Measurements from ENCODE around the gene RASGEF1B. TPM values are rescaled to one million over a fixed set of nuclear protein-coding genes. Genes with fewer than 3 reads are reported as not detected.
"Not testable (repeated sequence)": the region's sequence is repeated elsewhere in the genome, so short reads cannot be mapped to it uniquely, and the experiment has no call there.

Gene RASGEF1B
- total RNA-seq, 2 experiments from 2014 or later = 6.5 to 6.7 TPM

DNA sequence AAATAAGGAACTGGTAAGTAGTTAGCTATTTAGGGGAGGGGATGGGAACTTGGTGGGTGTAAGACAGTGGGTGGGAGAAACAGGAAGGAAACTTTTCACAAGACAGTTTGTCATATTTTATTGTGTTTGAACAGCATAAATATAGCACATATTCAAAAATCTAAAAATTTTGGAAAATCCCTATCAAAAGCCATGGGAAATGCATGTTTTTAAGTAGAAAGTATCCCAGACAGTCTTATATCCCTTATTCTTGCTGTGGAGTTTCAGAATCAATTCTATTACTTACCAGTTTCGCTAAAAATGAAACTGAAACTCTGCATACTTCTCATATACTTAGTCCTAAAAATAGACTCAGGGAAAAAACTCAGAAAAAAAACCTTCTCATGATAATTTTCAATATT, 22.3 kb upstream of the RASGEF1B start:
- CTCF ChIA-PET = no interaction called here
- Mint-ChIP-seq H3K27me3 (ENCODE audit: low read depth) (no peaks in the 10 kb centered on the region), H3K36me3 (ENCODE audit: low read depth) (peaks cover 9% of the 10 kb centered on the region), H3K4me1 (ENCODE audit: low read depth) (peaks cover 46% of the 10 kb centered on the region), H3K9me3 (peaks cover 20% of the 10 kb centered on the region), H3K27ac (peak overlapping the region; percentile 30), H3K4me3 (no peak overlapping the region)
- DNase-seq = no peak
- intact Hi-C loops (cut with micrococcal nuclease) = loop anchor here (5.0 to 10.0 kb wide), 4 partner anchors 952 to 1861 kb away; partner anchors contain the start of gene THAP9

DNA sequence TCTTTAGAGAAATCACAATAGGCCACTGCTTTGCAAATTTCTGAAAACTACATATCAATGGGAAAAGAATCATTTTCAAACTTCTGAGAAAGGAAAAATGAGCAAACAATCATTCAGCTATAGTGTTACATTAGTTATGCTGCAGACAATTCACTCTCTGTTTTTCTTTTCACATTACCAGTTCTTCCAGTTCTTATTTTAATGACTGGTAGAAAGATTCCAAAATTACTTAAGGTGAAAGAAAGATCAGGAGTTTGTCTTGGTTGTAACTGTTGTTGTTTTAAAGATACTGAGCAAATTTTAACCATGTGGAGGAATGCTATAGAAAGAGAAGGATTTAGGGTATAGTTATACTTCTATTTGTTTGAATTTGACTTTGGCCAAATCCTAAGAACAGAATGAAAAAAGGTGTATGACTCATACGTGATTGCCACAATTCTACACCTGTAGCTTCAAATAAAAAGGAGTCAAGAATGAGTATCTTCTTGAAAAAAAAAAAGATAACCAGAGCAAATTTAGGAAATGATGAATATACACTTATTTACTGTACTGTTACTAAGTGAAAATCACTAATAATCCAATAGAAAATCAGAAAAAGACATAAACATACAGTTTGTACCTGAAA, 21.0 kb upstream of the RASGEF1B start:
- Mint-ChIP-seq H3K9me3 (peaks cover 24% of the 10 kb centered on the region), H3K27ac (no peak overlapping the region), H3K4me1 (ENCODE audit: low read depth) (peaks cover 53% of the 10 kb centered on the region)

DNA sequence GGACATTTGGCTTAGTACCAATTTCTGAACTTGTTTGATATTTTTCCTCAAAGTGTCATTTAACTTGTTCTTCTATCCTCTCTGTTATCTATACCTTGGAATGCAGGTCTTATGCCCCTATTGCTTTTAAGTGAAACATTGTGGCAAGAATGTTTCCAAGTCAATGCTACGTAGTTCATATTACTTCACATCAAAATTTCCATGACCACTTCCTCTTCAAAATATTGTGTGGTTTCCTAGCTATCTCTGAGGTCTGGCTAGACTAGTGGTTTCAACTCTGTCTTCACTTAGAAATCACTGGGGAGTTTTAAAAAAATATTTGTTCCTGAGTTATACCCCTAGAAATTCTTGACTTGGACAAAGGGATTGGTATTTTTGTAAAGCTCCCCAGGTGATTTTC, 20.2 kb upstream of the RASGEF1B start:
- Mint-ChIP-seq H3K4me1 (ENCODE audit: low read depth) (peaks cover 53% of the 10 kb centered on the region), H3K27me3 (ENCODE audit: low read depth) (no peaks in the 10 kb centered on the region), H3K27ac (peak overlapping the region; percentile 65), H3K9me3 (peaks cover 24% of the 10 kb centered on the region), H3K4me3 (no peak overlapping the region), H3K36me3 (ENCODE audit: low read depth) (peaks cover 12% of the 10 kb centered on the region)
- intact Hi-C loops (cut with micrococcal nuclease) = loop anchor here (1.0 to 10.0 kb wide), 8 partner anchors 13 to 1863 kb away; partner anchors contain the start of gene THAP9
- no peak for DNase-seq
- CTCF ChIA-PET = interaction anchor here (0.7 to 1.4 kb wide), 3 partner anchors 21 to 160 kb away, joined by 3 to 6 read pairs (median 3); partner anchors contain the start of gene RASGEF1B

More for the DNA sequence above, 21.0 kb upstream of the RASGEF1B start:
- no peaks in the 10 kb centered on the region for H3K27me3 Mint-ChIP-seq (ENCODE audit: low read depth)
- CTCF ChIA-PET = interaction anchor here (0.7 to 1.4 kb wide), 3 partner anchors 13 to 159 kb away, joined by 3 to 6 read pairs (median 3); partner anchors contain the start of gene RASGEF1B
- H3K4me3 Mint-ChIP-seq = no peak overlapping the region
- intact Hi-C loops (cut with micrococcal nuclease) = loop anchor here (1.0 to 10.0 kb wide), 7 partner anchors 20 to 1862 kb away; partner anchors contain the start of gene THAP9
- H3K36me3 Mint-ChIP-seq (ENCODE audit: low read depth) = peaks cover 12% of the 10 kb centered on the region
- no peak for DNase-seq

DNA sequence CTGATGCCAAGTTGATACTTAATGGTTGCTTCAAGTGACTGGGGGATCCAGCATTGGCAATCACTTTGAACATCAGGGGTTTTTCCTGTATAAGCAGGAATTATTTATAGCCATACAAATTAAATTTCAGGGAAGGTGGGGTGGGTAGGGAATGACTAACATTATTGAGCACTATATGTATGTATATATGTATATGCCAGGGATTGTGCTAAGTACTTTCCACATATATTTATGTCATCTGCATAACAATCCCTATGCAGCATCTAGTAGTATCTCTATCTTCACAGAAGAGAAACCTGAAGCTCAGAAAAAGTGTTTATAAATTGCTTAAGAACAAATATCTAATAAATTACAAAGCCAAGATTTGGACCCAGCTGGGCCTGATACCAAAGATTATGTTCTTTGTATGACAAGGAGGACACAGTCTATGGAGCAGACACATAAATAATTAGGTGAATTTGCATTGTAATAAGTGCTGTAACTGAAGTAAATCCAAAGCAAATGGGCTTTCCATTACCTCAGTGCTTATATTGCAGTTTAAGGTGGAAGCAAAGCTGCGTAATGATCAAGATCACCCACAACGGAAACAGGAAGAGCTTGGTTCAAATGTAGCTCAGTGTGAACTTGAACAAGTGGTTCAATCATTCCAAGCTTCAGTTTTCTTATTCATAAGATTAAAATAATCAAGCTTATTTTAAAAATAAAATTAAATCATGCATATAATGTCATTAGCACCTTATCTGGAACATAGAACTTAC, 18.9 kb upstream of the RASGEF1B start:
- Mint-ChIP-seq H3K4me1 (ENCODE audit: low read depth) (peaks cover 54% of the 10 kb centered on the region), H3K4me3 (no peak overlapping the region), H3K27me3 (ENCODE audit: low read depth) (no peaks in the 10 kb centered on the region), H3K27ac (peak overlapping the region; percentile 24), H3K9me3 (peaks cover 24% of the 10 kb centered on the region), H3K36me3 (ENCODE audit: low read depth) (peaks cover 12% of the 10 kb centered on the region)
- DNase-seq = no peak
- intact Hi-C loops (cut with micrococcal nuclease) = loop anchor here (2.0 to 10.0 kb wide), 5 partner anchors 14 to 1864 kb away; partner anchors contain the start of gene THAP9
- CTCF ChIA-PET = interaction anchor here (0.8 kb wide), 1 partner anchor 15 kb away, joined by 3 read pairs; no protein-coding TSS in a partner anchor

DNA sequence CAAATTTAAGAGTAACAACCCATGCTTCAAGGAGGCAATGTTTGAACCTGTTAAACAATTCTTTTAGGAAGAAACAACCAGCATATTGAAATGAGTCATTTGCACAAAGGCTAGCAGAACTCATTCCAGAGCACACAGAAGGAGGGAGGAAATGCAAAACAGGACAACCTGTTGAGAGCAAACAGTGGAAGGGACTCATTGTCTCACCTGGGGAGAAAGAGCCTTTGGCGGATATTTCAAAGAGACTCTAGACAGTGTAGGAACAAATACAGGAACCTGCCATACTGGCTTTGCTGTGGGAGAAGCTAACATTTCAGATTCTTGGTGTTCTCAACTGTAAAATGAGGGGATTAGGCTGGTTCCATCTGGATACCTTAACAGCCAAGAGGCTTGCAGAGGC, 14.8 kb upstream of the RASGEF1B start:
- Mint-ChIP-seq H3K4me1 (ENCODE audit: low read depth) (peaks cover 24% of the 10 kb centered on the region), H3K27me3 (ENCODE audit: low read depth) (no peaks in the 10 kb centered on the region), H3K36me3 (ENCODE audit: low read depth) (peaks cover 6% of the 10 kb centered on the region), H3K27ac (no peak overlapping the region), H3K4me3 (no peak overlapping the region), H3K9me3 (peaks cover 12% of the 10 kb centered on the region)
- intact Hi-C loops (cut with micrococcal nuclease) = no loop called here
- DNase-seq = no peak
- CTCF ChIA-PET = no interaction called here

DNA sequence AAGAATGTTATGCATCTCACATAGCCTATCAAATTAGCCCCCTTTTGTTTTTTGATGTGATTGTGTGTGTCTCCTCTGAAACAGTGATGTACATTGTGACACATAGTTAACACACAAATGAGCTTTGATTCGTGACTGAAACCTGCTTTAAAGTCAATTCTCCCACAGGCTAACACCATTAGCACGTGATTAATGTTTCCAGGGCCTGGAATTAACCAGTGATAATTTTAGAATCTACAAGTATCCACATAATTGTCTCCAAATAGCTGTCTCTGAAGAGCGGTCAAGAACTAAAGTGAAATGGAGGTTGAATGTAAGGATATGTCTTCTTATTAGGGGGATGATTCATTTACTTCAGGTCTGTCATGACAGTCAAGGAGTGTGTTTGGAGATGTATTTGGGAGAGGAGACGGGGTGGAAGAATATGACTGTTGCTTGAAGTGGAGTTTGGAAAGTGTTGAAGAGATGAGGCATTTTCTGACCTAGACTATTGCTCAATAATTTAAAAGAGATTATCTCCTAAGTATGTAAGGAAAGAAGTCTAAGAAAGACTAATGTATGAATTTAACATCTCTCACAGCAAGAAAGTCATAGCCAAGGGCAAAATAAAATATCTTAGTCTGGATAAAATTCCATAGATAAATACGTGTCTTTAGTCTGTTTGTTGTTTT, 13.7 kb upstream of the RASGEF1B start:
- H3K4me3 Mint-ChIP-seq = no peak overlapping the region
- intact Hi-C loops (cut with micrococcal nuclease) = no loop called here
- H3K27me3 Mint-ChIP-seq (ENCODE audit: low read depth) = no peaks in the 10 kb centered on the region
- peaks cover 6% of the 10 kb centered on the region for H3K9me3 Mint-ChIP-seq
- DNase-seq = no peak
- H3K4me1 Mint-ChIP-seq (ENCODE audit: low read depth) = peaks cover 17% of the 10 kb centered on the region
- peaks cover 3% of the 10 kb centered on the region for H3K36me3 Mint-ChIP-seq (ENCODE audit: low read depth)
- CTCF ChIA-PET = interaction anchor here (1.1 kb wide), 1 partner anchor 13 kb away, joined by 4 read pairs; the partner anchor contains the start of gene RASGEF1B
- no peak overlapping the region for H3K27ac Mint-ChIP-seq

DNA sequence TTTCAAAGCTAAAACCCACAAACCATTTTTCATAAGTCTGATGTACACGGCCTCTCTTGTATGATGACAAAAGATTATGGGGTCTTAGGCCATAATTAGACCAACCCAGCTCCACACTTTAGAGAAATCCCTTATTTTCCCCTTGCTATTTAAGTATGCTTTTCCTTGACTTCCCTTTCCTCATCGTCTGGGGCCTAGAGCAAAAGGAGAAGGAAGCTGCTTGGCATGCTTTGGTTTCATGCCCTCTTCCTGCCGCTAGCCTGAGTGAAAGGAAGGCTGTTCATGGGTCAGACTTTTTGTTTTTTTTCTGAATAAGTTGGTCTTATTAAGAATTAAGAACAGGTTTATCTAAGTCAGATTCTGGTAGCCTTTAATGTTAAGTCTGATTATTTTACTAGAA, 10.6 kb upstream of the RASGEF1B start:
- intact Hi-C loops (cut with micrococcal nuclease) = no loop called here
- no peaks in the 10 kb centered on the region for H3K36me3 Mint-ChIP-seq (ENCODE audit: low read depth)
- CTCF ChIA-PET = interaction anchor here (1.6 kb wide), 1 partner anchor 10 kb away, joined by 3 read pairs; no protein-coding TSS in a partner anchor
- no peak for DNase-seq
- no peaks in the 10 kb centered on the region for H3K27me3 Mint-ChIP-seq (ENCODE audit: low read depth)
- H3K4me3 Mint-ChIP-seq = no peak overlapping the region
- no peaks in the 10 kb centered on the region for H3K9me3 Mint-ChIP-seq
- H3K27ac Mint-ChIP-seq = no peak overlapping the region
- peaks cover 6% of the 10 kb centered on the region for H3K4me1 Mint-ChIP-seq (ENCODE audit: low read depth)

GRCh38 chr4:81481151-81481550, 9.4 kb upstream of the RASGEF1B start:
- intact Hi-C loops (cut with micrococcal nuclease) = no loop called here
- H3K4me3 Mint-ChIP-seq = no peak overlapping the region
- no peaks in the 10 kb centered on the region for H3K36me3 Mint-ChIP-seq (ENCODE audit: low read depth)
- peaks cover 3% of the 10 kb centered on the region for H3K4me1 Mint-ChIP-seq (ENCODE audit: low read depth)
- H3K27me3 Mint-ChIP-seq (ENCODE audit: low read depth) = no peaks in the 10 kb centered on the region
- H3K27ac Mint-ChIP-seq = no peak overlapping the region
- no peak for DNase-seq
- CTCF ChIA-PET = interaction anchor here (0.5 to 1.6 kb wide), 3 partner anchors 9 to 324 kb away, joined by 3 read pairs; no protein-coding TSS in a partner anchor
- no peaks in the 10 kb centered on the region for H3K9me3 Mint-ChIP-seq

DNA sequence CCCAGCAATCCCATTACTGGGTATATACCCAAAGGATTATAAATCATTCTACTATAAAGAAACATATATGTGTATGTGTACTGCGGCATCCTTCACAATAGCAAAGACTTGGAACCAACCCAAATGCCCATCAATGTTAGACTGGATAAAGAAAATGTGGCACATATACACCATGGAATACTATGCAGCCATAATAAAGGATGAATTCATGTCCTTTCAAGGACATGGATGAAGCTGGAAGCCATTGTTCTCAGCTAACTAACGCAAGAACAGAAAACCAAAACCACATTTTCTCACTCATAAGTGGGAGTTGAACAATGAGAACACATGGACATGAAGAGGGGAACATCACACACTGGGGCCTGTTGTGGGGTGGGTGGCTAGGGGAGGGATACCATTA, 7.9 kb upstream of the RASGEF1B start:
- CTCF ChIA-PET = interaction anchor here (0.7 kb wide), 1 partner anchor 9 kb away, joined by 3 read pairs; no protein-coding TSS in a partner anchor
- H3K9me3 Mint-ChIP-seq; H3K27ac Mint-ChIP-seq; H3K4me3 Mint-ChIP-seq; H3K4me1 Mint-ChIP-seq (ENCODE audit: low read depth); DNase-seq; H3K36me3 Mint-ChIP-seq (ENCODE audit: low read depth); H3K27me3 Mint-ChIP-seq (ENCODE audit: low read depth); intact Hi-C loops (cut with micrococcal nuclease): not testable (repeated sequence)

DNA sequence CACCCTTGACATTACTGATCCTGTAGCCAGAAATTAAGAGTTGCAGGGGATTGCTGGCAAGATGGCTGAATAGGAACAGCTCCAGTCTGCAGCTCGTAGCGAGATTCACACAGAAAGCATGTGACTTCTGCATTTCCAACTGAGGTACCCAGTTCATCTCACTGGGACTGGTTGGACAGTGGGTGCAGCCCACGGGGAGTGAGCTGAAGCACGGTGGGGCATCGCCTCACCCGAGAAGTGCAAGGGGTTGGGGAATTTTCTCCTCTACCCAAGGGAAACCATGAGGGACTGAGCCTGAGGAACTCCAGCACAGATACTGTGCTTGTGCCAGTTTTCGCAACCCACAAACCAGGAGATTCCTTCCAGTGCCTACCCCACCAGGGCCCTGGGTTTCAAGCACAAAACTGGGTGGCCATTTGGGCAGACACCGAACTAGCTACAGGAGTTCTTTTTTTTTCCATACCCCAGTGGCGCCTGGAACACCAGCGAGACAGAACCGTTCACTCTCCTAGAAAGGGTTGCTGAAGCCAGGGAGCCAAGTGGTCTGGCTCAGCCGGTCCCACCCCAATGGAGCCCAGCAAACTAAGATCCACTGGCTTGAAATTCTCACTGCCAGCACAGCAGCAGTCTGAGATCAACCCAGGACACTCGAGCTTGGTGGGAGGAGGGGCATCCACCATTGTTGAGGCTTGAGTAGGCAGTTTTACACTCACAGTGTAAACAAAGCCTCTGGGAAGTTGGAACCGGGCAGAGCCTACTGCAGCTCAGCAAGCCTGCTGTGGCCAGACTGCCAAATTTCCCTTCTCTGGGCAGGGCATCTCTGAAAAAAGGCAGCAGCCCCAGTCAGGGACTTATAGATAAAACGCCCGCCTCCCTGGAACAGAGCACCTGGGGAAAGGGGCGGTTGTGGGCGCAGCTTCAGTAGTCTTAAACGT, 1.9 kb upstream of the RASGEF1B start:
- H3K36me3 Mint-ChIP-seq (ENCODE audit: low read depth); H3K4me3 Mint-ChIP-seq; H3K27me3 Mint-ChIP-seq (ENCODE audit: low read depth); DNase-seq; H3K27ac Mint-ChIP-seq; H3K9me3 Mint-ChIP-seq: not testable (repeated sequence)
- H3K4me1 Mint-ChIP-seq (ENCODE audit: low read depth) = peaks cover 26% of the 10 kb centered on the region
- CTCF ChIA-PET = interaction anchor here (1.8 to 2.1 kb wide), 2 partner anchors 179 to 369 kb away, joined by 5 to 7 read pairs; no protein-coding TSS in a partner anchor
- intact Hi-C loops (cut with micrococcal nuclease) = loop anchor here (5.0 kb wide), 2 partner anchors 899 to 959 kb away; partner anchors contain the start of genes ENOPH1, HNRNPD and HNRNPDL
